HG02759 (cell line): ENCODE data around the gene PLA2G10.
"Not testable (repeated sequence)": the region's sequence is repeated elsewhere in the genome, so short reads cannot be mapped to it uniquely, and the experiment has no call there.

Source experiments
- ATAC-seq: cut with Tn5 transposase; IDR thresholded peaks from one replicate; pipeline ENCODE4 v1.9.1; 2021; ENCODE audit warnings: mild to moderate bottlenecking, moderate library complexity; ENCODE audit not compliant: unreplicated experiment

Gene PLA2G10

GRCh38 chr16:14667347-14668266, 26.5 kb downstream of the PLA2G10 start:
- ATAC-seq = no peak

GRCh38 chr16:14658063-14658462, 36.0 kb downstream of the PLA2G10 start:
- peak; percentile 79 for ATAC-seq

GRCh38 chr16:14652726-14653125, 41.4 kb downstream of the PLA2G10 start:
- no peak for ATAC-seq

GRCh38 chr16:14650629-14651028, 43.5 kb downstream of the PLA2G10 start:
- no peak for ATAC-seq

GRCh38 chr16:14649816-14650215, 44.3 kb downstream of the PLA2G10 start:
- no peak for ATAC-seq

GRCh38 chr16:14641926-14642325, 52.2 kb downstream of the PLA2G10 start:
- ATAC-seq = no peak

GRCh38 chr16:14641206-14641605, 52.9 kb downstream of the PLA2G10 start:
- no peak for ATAC-seq

GRCh38 chr16:14640538-14640937, 53.6 kb downstream of the PLA2G10 start:
- no peak for ATAC-seq

- not testable (repeated sequence) for ATAC-seq
Measured at GRCh38 chr16:14636951-14637240, 57.2 kb downstream of the PLA2G10 start.

GRCh38 chr16:14636179-14636950, 57.7 kb downstream of the PLA2G10 start:
- ATAC-seq = not testable (repeated sequence)

- ATAC-seq = no peak
Measured at GRCh38 chr16:14635395-14636165, 58.5 kb downstream of the PLA2G10 start.

- no peak for ATAC-seq
Measured at GRCh38 chr16:14634389-14634725, 59.8 kb downstream of the PLA2G10 start.

- ATAC-seq = peak; percentile 79
Measured at GRCh38 chr16:14632693-14633569, 61.2 kb downstream of the PLA2G10 start, which contains the start of gene BFAR. Gene BFAR (plus strand): TSS chr16:14632951. CDS start chr16:14644347, 11,396 bp downstream.

- not testable (repeated sequence) for ATAC-seq
Measured at GRCh38 chr16:14630620-14631330, 63.3 kb downstream of the PLA2G10 start.

- ATAC-seq = peak; percentile 63
Measured at GRCh38 chr16:14629919-14630619, 64.0 kb downstream of the PLA2G10 start, which contains the start of gene PARN. Gene PARN (minus strand): TSS chr16:14630260. CDS start chr16:14630125, 135 bp downstream.

- ATAC-seq = no peak
Measured at GRCh38 chr16:14629612-14629918, 64.5 kb downstream of the PLA2G10 start.

GRCh38 chr16:14628806-14629611, 65.1 kb downstream of the PLA2G10 start:
- no peak for ATAC-seq

- no peak for ATAC-seq
Measured at GRCh38 chr16:14627078-14627477, 67.0 kb downstream of the PLA2G10 start.
